ENCODE results near the gene BBS4.
A peak's percentile ranks its signal among the peaks of the same experiment; 100 is the strongest.
"Not testable (repeated sequence)": the region's sequence is repeated elsewhere in the genome, so short reads cannot be mapped to it uniquely, and the experiment has no call there.

Gene BBS4

GRCh38 chr15:72700076-72700475 is 14.1 kb downstream of the BBS4 start:
- DNase-seq = no peak

- DNase-seq = no peak
Measured at GRCh38 chr15:72706266-72706665, 20.3 kb downstream of the BBS4 start.

GRCh38 chr15:72708551-72709303 is 22.7 kb downstream of the BBS4 start:
- not testable (repeated sequence) for DNase-seq

GRCh38 chr15:72722071-72722696 is 36.2 kb downstream of the BBS4 start:
- DNase-seq = peak; percentile 33

- DNase-seq = no peak
Measured at GRCh38 chr15:72724028-72724427, 38.0 kb downstream of the BBS4 start.

GRCh38 chr15:72725446-72725845 is 39.4 kb downstream of the BBS4 start:
- no peak for DNase-seq

- DNase-seq = not testable (repeated sequence)
Measured at GRCh38 chr15:72725851-72726250, 39.8 kb downstream of the BBS4 start.

GRCh38 chr15:72727154-72727553 is 41.1 kb downstream of the BBS4 start:
- DNase-seq = no peak

GRCh38 chr15:72728249-72728648 is 42.2 kb downstream of the BBS4 start:
- DNase-seq = not testable (repeated sequence)

- no peak for DNase-seq
Measured at GRCh38 chr15:72728821-72729220, 42.8 kb downstream of the BBS4 start.

- DNase-seq = no peak
Measured at GRCh38 chr15:72732086-72732485, 46.1 kb downstream of the BBS4 start.

- no peak for DNase-seq
Measured at GRCh38 chr15:72732516-72732915, 46.5 kb downstream of the BBS4 start.

GRCh38 chr15:72733941-72734738 is 48.1 kb downstream of the BBS4 start:
- no peak for DNase-seq

GRCh38 chr15:72735111-72735510 is 49.1 kb downstream of the BBS4 start:
- DNase-seq = no peak

GRCh38 chr15:72737061-72737460 is 51.1 kb downstream of the BBS4 start:
- no peak for DNase-seq

GRCh38 chr15:72737723-72738122 is 51.7 kb downstream of the BBS4 start:
- DNase-seq = no peak

GRCh38 chr15:72740219-72740618 is 54.2 kb downstream of the BBS4 start:
- DNase-seq = no peak

GRCh38 chr15:72749700-72750099 is 63.7 kb downstream of the BBS4 start:
- DNase-seq = no peak

- DNase-seq = no peak
Measured at GRCh38 chr15:72751751-72752455, 65.9 kb downstream of the BBS4 start.

- DNase-seq = no peak
Measured at GRCh38 chr15:72754096-72754495, 68.1 kb downstream of the BBS4 start.

GRCh38 chr15:72758182-72758581 is 72.2 kb downstream of the BBS4 start:
- no peak for DNase-seq

- no peak for DNase-seq
Measured at GRCh38 chr15:72760590-72761260, 74.7 kb downstream of the BBS4 start.
